ENCODE results near the gene GNB5. TPM values are rescaled to one million over a fixed set of nuclear protein-coding genes. Genes with fewer than 3 reads are reported as not detected.

Gene GNB5
- total and polyA plus RNA-seq, 2 of the 13 experiments (the other 11 are each of a cell fraction or from before 2014, with no cell fraction given), result 13.7 to 14.4 TPM

GRCh38 chr15:52143873-52144272 is 47.3 kb downstream of the GNB5 start:
- Histone ChIP-seq H3K27ac (ENCODE audit: extremely low read length, insufficient read depth, low read length) (no peak overlapping the region), H3K79me2 (ENCODE audit: insufficient read depth, low read length) (no peaks in the 10 kb centered on the region), H3K36me3 (replicated peaks in 1 of 2; ENCODE audit: control insufficient read depth in 1 of 2, insufficient read depth in 2 of 2, low read length in 2 of 2) (no peaks in the 10 kb centered on the region; a peak in 2 of 5 replicates), H3K4me1 (ENCODE audit: insufficient read depth, low read length) (peaks cover 25% of the 10 kb centered on the region), H4K20me1 (ENCODE audit: insufficient read depth, low read length) (no peaks in the 10 kb centered on the region), H2AFZ (ENCODE audit: low read length) (no peak overlapping the region), H3K9ac (ENCODE audit: insufficient read depth, low read depth, low read length) (no peak overlapping the region), H3K4me3 (replicated peaks in 1 of 3; ENCODE audit: insufficient read depth in 1 of 3, low read depth in 2 of 3, low read length in 3 of 3) (no peak overlapping the region), H3K4me2 (ENCODE audit: low read depth, low read length) (no peak overlapping the region), H3K9me3 (ENCODE audit: low read length) (no peaks in the 10 kb centered on the region), H3K27me3 (ENCODE audit: control insufficient read depth in 1 of 2, insufficient read depth in 2 of 2, low read length in 2 of 2) (no peaks in the 10 kb centered on the region)
- no peak for FAIRE-seq
- ChIA-PET POLR2A (interaction anchor here (0.8 kb wide), 1 partner anchor 33 kb away, joined by 3 read pairs; no protein-coding TSS in a partner anchor), CTCF (ENCODE audit: low intra/inter-chr PET ratio, low total read pairs) (no interaction called here)
- in situ Hi-C loops (cut with HindIII; ENCODE audit: extremely low pct_ligation_motif_present, low pct_unique_long_range_greater_than_20kb), result loop anchor here (5.0 kb wide), 1 partner anchor 162 kb away; no protein-coding TSS in a partner anchor
- BruUV-seq (replicated peaks), result no TSS peak
- peak; percentile 63 for DNase-seq (ENCODE audit: low spot score)
- WGBS (ENCODE audit: low lambda C conversion rate), result 71% methylated on average over 11 of the region's 11 CpGs
- intact Hi-C loops (cut with micrococcal nuclease; ENCODE audit: unreplicated experiment), result no loop called here
- TF ChIP-seq MNT (IDR thresholded peaks at IDR 0.05) (no peak), TCF12 (IDR thresholded peaks at IDR 0.05) (no peak), TCF12 (CRISPR knock-in tag; IDR thresholded peaks at IDR 0.05) (no peak), SMAD3 (CRISPR knock-in tag; IDR thresholded peaks at IDR 0.05) (no peak), ZGPAT (CRISPR knock-in tag; IDR thresholded peaks at IDR 0.05) (no peak), CC2D1A (CRISPR knock-in tag; IDR thresholded peaks at IDR 0.05) (no peak), FOSL2 (CRISPR knock-in tag; IDR thresholded peaks at IDR 0.05) (peak; percentile 79), RNF219 (CRISPR knock-in tag; IDR thresholded peaks at IDR 0.05) (no peak), ZNF468 (CRISPR knock-in tag; IDR thresholded peaks at IDR 0.05) (no peak), ZNF354B (CRISPR knock-in tag; IDR thresholded peaks at IDR 0.05) (no peak), ZNF224 (CRISPR knock-in tag; IDR thresholded peaks at IDR 0.05) (no peak), RCOR2 (CRISPR knock-in tag; IDR thresholded peaks at IDR 0.05) (no peak), BRF2 (CRISPR knock-in tag; IDR thresholded peaks at IDR 0.05) (no peak), ZNF446 (CRISPR knock-in tag; IDR thresholded peaks at IDR 0.05) (no peak), ZNF7 (CRISPR knock-in tag; IDR thresholded peaks at IDR 0.05) (no peak), PPARG (CRISPR knock-in tag; conservative IDR thresholded peaks at IDR 0.05) (no peak), TEAD3 (CRISPR knock-in tag; optimal IDR thresholded peaks at IDR 0.05; ENCODE audit: borderline replicate concordance) (peak; percentile 19), ZNF850 (CRISPR knock-in tag; conservative IDR thresholded peaks at IDR 0.05) (no peak), ZBTB33 (CRISPR knock-in tag; IDR thresholded peaks at IDR 0.05) (peak; percentile 100)
- ATAC-seq, result peak; percentile 65

All from HepG2 (cell line).